HFFc6 (cell line): ENCODE data around the gene POLR3A. TPM values are rescaled to one million over a fixed set of nuclear protein-coding genes. Genes with fewer than 3 reads are reported as not detected.

Experiments
- DNase-seq: peaks from one replicate; pipeline ENCODE4 v3.0.0-alpha.2; 2018
- H3K27ac Mint-ChIP-seq: 2 replicates; pipeline ENCODE4 v1.8.0; 2020; ENCODE audit warnings: mild to moderate bottlenecking, mixed read lengths
- H3K27me3 Mint-ChIP-seq: 2 replicates; pipeline ENCODE4 v1.8.0; 2021; ENCODE audit warnings: mild to moderate bottlenecking, moderate library complexity, mixed read lengths; ENCODE audit not compliant: insufficient read depth
- H3K36me3 Mint-ChIP-seq: 2 replicates; pipeline ENCODE4 v1.8.0; 2021; ENCODE audit warnings: low read depth, mixed read lengths
- H3K4me1 Mint-ChIP-seq: 2 replicates; pipeline ENCODE4 v1.8.0; 2020; ENCODE audit warnings: low read depth, mixed read lengths
- H3K4me3 Mint-ChIP-seq: 2 replicates; pipeline ENCODE4 v1.8.0; 2020; ENCODE audit warnings: mild to moderate bottlenecking, moderate library complexity, mixed read lengths
- H3K9me3 Mint-ChIP-seq: 2 replicates; pipeline ENCODE4 v1.8.0; 2020; ENCODE audit warnings: mild to moderate bottlenecking, mixed read lengths
- total RNA-seq, 6 experiments: library from RNA; stranded (reverse); fragmentation: NEBNext Ultra II Directional; extraction: Animal tissue kit (Norgen Biotek cat#: 25700); gene quantifications; 2 replicates in 1 of 6; 3 replicates in 5 of 6; pipeline ENCODE4 v1.2.3, GENCODE V29; 2021
- TF ChIP-seq, protein P1 (sequence below): fragments of 200-600 bp; sonication (generic); IDR thresholded peaks from 2 replicates; pipeline ENCODE4 v1.5.0; 2021; ENCODE audit warnings: antibody characterized with exemption, mild to moderate bottlenecking

POLR3A gene
- total RNA-seq, 6 experiments from 2014 or later = 18.0 to 21.0 (median 19.8) TPM

DNA sequence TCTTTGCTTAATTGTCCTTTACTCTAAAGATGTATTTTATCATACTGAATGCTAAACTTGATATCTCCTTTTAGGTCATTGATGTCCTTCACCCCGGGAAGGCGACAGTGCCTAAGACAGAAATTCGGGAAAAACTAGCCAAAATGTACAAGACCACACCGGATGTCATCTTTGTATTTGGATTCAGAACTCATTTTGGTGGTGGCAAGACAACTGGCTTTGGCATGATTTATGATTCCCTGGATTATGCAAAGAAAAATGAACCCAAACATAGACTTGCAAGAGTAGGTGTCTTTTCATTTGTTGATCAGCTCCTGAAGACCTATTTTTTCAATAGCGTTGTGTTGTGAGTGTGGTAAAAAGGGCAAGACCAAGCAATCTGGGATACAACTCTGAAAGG is 6.1 kb upstream of the POLR3A start:
- Mint-ChIP-seq H3K27me3 (peaks cover 3% of the 10 kb centered on the region; the same call in 1 of the 2 replicates), H3K4me3 (peak overlapping the region; percentile 88), H3K9me3 (no peaks in the 10 kb centered on the region), H3K4me1 (peaks cover 46% of the 10 kb centered on the region), H3K27ac (peak overlapping the region; percentile 64), H3K36me3 (peaks cover 56% of the 10 kb centered on the region)
- TF ChIP-seq, protein P1, sequence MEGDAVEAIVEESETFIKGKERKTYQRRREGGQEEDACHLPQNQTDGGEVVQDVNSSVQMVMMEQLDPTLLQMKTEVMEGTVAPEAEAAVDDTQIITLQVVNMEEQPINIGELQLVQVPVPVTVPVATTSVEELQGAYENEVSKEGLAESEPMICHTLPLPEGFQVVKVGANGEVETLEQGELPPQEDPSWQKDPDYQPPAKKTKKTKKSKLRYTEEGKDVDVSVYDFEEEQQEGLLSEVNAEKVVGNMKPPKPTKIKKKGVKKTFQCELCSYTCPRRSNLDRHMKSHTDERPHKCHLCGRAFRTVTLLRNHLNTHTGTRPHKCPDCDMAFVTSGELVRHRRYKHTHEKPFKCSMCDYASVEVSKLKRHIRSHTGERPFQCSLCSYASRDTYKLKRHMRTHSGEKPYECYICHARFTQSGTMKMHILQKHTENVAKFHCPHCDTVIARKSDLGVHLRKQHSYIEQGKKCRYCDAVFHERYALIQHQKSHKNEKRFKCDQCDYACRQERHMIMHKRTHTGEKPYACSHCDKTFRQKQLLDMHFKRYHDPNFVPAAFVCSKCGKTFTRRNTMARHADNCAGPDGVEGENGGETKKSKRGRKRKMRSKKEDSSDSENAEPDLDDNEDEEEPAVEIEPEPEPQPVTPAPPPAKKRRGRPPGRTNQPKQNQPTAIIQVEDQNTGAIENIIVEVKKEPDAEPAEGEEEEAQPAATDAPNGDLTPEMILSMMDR = no peak
- DNase-seq = no peak

DNA sequence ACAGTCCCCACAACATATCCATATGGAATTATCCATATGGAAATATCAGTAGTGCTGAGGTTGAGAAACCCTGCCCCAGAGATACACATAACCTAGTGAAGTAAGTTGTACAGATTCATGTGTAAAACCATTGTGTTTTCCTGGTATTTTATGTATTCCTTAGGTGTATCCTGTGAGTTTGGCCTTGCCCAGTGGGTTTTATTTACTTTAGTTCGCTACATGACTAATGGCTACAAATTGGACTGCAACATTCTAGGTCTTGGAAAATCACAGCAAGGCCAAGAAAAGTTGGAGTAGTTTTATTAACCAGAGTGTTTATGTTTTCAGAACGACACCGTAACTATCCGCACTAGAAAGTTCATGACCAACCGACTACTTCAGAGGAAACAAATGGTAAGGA is 5.7 kb upstream of the POLR3A start:
- Mint-ChIP-seq H3K36me3 (peaks cover 54% of the 10 kb centered on the region), H3K27me3 (peaks cover 3% of the 10 kb centered on the region; the same call in 1 of the 2 replicates), H3K9me3 (no peaks in the 10 kb centered on the region), H3K4me1 (peaks cover 47% of the 10 kb centered on the region), H3K27ac (peak overlapping the region; percentile 70), H3K4me3 (peak overlapping the region; percentile 88)
- DNase-seq = peak; percentile 24
- TF ChIP-seq, protein P1 = no peak

DNA sequence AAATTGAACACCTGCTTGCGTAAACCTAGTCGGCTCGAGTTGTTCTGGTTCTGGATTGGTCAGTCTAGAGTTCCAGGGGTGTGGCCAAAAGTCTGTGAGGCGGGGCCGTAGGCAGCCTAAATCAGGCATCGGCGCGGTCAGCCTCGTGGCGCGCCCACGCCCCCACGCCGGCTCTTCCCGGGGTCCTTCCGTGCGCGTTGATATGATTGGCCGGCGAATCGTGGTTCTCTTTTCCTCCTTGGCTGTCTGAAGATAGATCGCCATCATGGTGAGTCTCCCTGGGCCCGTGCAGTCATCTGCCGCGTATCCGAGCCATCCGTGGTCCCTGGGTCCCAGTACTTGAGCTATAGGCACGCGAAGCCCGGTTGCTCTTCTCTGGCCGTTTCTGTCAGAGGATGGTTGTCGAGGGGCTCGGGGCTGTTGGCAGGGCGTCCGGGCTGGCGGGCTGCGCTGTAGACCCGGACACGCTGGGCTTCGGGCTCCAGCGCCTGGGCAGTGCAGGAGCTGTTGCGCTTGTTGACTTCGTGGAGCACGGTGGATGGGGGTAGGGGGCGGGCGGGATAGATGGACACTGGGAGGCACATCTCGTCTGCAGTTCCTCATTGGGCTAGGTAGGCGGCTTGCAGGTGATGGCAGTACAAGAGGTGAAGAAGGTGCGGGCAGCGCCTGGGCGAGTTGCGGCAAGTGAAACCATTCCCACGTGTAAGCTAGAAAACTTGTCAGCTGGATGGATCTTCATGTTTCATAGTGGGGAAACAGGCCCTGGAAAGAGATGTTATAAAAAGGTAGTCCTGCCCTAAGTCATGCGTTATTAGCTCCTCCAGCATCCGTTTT is 4.5 kb upstream of the POLR3A start, which contains the start of gene RPS24:
RPS24 (plus strand) TSS at position 227 of the 834 bp plus-strand sequence; CDS start at position 266, 39 bp downstream.
- peaks cover 46% of the 10 kb centered on the region for H3K4me1 Mint-ChIP-seq
- peak; percentile 95 for DNase-seq
- H3K36me3 Mint-ChIP-seq = peaks cover 47% of the 10 kb centered on the region
- TF ChIP-seq, protein P1 = no peak
- H3K4me3 Mint-ChIP-seq = peak within 1 kb of the TSS; percentile 88
- H3K27ac Mint-ChIP-seq = peak within 1 kb of the TSS; percentile 70
- H3K9me3 Mint-ChIP-seq = no peaks in the 10 kb centered on the region
- H3K27me3 Mint-ChIP-seq = peaks cover 8% of the 10 kb centered on the region

DNA sequence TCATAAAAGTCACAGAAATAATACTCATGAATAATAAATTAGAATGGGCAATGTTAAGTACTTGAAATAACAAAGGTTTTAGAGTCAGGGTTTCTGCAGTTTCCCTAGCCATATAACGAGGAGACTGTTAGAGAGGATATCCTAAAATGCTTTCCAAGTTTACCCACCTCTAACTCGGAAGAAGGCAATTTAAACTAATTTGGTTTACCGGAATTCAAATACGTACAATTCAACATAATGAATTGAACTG is 4.0 kb upstream of the POLR3A start:
- H3K27me3 Mint-ChIP-seq = peaks cover 8% of the 10 kb centered on the region
- no peak for DNase-seq
- peaks cover 50% of the 10 kb centered on the region for H3K4me1 Mint-ChIP-seq
- no peak overlapping the region for H3K27ac Mint-ChIP-seq
- peaks cover 50% of the 10 kb centered on the region for H3K36me3 Mint-ChIP-seq
- H3K4me3 Mint-ChIP-seq = peak overlapping the region; percentile 88
- no peaks in the 10 kb centered on the region for H3K9me3 Mint-ChIP-seq
- TF ChIP-seq, protein P1 = no peak

DNA sequence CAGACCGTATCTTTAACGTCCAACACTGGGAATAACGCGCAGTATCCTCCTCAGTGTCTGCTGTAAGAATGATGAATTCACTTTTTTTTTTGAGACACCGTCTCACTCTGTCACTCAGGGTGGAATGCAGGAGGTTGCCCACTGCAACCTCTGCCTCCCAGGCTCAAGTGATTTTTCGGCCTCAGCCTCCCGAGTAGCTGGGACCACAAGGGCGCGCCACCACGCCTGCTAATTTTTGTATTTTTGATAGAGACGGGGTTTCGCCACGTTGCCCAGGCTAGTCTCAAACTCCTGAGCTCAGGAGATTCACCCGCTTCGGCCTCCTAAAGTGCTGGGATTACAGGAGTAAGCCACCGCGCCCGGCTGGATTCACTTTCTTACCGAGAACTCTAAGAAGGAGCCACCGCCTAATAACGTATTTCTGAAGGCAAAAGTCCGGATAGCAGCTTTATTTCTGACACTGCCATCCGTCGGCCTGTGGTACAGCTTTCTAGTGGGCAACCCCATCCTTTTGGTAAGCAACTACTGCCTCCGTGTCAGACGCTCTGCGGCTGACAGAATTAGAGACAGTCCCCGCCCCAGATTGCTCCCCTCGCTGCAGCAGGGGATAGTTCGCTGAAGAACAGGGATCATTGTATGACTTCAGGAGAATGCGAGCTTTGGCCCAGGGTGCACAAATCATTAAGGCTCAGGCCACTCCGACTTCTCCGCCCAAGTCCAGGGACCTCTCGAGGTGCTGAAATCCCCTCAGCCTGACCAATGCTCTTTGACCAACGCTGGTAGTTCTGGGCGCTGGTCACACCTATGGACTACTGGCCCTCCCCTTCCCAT is 662 bp downstream of the POLR3A start:
- peaks cover 31% of the 10 kb centered on the region for H3K36me3 Mint-ChIP-seq
- DNase-seq = peak; percentile 41

More for the DNA sequence above, 662 bp downstream of the POLR3A start:
- H3K4me1 Mint-ChIP-seq = peaks cover 52% of the 10 kb centered on the region
- TF ChIP-seq, protein P1 = peak; percentile 40
- H3K4me3 Mint-ChIP-seq = peak overlapping the region; percentile 100
- no peaks in the 10 kb centered on the region for H3K9me3 Mint-ChIP-seq
- peaks cover 4% of the 10 kb centered on the region for H3K27me3 Mint-ChIP-seq
- peak overlapping the region; percentile 95 for H3K27ac Mint-ChIP-seq
